ENCODE measurements around the gene CLIC6.
A peak's percentile ranks its signal among the peaks of the same experiment; 100 is the strongest.
"Not testable (repeated sequence)": the region's sequence is repeated elsewhere in the genome, so short reads cannot be mapped to it uniquely, and the experiment has no call there.

The CLIC6 gene

GRCh38 chr21:34693192-34693810 lies 24.5 kb downstream of the CLIC6 start:
- DNase-seq = peak; percentile 76

GRCh38 chr21:34695434-34695833 lies 26.6 kb downstream of the CLIC6 start:
- DNase-seq = no peak

GRCh38 chr21:34696121-34696520 lies 27.3 kb downstream of the CLIC6 start:
- DNase-seq = no peak

- DNase-seq = no peak
Measured at GRCh38 chr21:34697826-34698225, 29.0 kb downstream of the CLIC6 start.

GRCh38 chr21:34698270-34699015 lies 29.6 kb downstream of the CLIC6 start:
- no peak for DNase-seq

GRCh38 chr21:34700605-34701004 lies 31.8 kb downstream of the CLIC6 start:
- no peak for DNase-seq

GRCh38 chr21:34701726-34702125 lies 32.9 kb downstream of the CLIC6 start:
- no peak for DNase-seq

- DNase-seq = no peak
Measured at GRCh38 chr21:34702341-34703170, 33.8 kb downstream of the CLIC6 start.

GRCh38 chr21:34703571-34703970 lies 34.8 kb downstream of the CLIC6 start:
- no peak for DNase-seq

GRCh38 chr21:34704119-34704518 lies 35.3 kb downstream of the CLIC6 start:
- DNase-seq = no peak

- DNase-seq = no peak
Measured at GRCh38 chr21:34705011-34705410, 36.2 kb downstream of the CLIC6 start.

GRCh38 chr21:34706337-34706736 lies 37.5 kb downstream of the CLIC6 start:
- DNase-seq = no peak

GRCh38 chr21:34707876-34708325 lies 39.1 kb downstream of the CLIC6 start:
- DNase-seq = no peak

- no peak for DNase-seq
Measured at GRCh38 chr21:34713621-34714020, 44.8 kb downstream of the CLIC6 start.

GRCh38 chr21:34715518-34715917 lies 46.7 kb downstream of the CLIC6 start:
- peak; percentile 27 for DNase-seq

GRCh38 chr21:34715985-34716596 lies 47.3 kb downstream of the CLIC6 start:
- no peak for DNase-seq

- DNase-seq = not testable (repeated sequence)
Measured at GRCh38 chr21:34718529-34718928, 49.7 kb downstream of the CLIC6 start.

- peak; percentile 51 for DNase-seq
Measured at GRCh38 chr21:34722684-34723300, 54.0 kb downstream of the CLIC6 start.

- DNase-seq = no peak
Measured at GRCh38 chr21:34724131-34724856, 55.5 kb downstream of the CLIC6 start.

GRCh38 chr21:34724857-34725195 lies 56.0 kb downstream of the CLIC6 start:
- no peak for DNase-seq

GRCh38 chr21:34726627-34727337 lies 58.0 kb downstream of the CLIC6 start:
- DNase-seq = no peak

All from NCI-H82 (cell line).